Esophagus squamous epithelium (tissue), 5 donors: Measurements from ENCODE around the gene IL32. TPM values are rescaled to one million over a fixed set of nuclear protein-coding genes. Genes with fewer than 3 reads are reported as not detected.
"Not testable (repeated sequence)": the region's sequence is repeated elsewhere in the genome, so short reads cannot be mapped to it uniquely, and the experiment has no call there.

Experiments used
- DNase-seq: peaks from one replicate; lab custom pipeline; 2025; lab: John Stamatoyannopoulos, UW
- H3K27ac ChIP-seq, 4 donors: fragments of 200-600 bp; sonication (generic); one replicate each; pipeline ENCODE4 v1.5.1; 2016 to 2019; ENCODE audit warnings: mild to moderate bottlenecking in 1 of 4
- H3K27me3 ChIP-seq, 4 donors: fragments of 200-600 bp; sonication (generic); 1 replicate in 3 of 4; 2 replicates in 1 of 4; pipeline versions ENCODE4 v1.5.1 to v1.6.0; 2017 to 2021; ENCODE audit warnings: antibody characterized with exemption in 1 of 4
- H3K36me3 ChIP-seq, 3 donors: fragments of 200-600 bp; sonication (generic); one replicate each; pipeline ENCODE4 v1.5.1; 2016 to 2019
- H3K4me1 ChIP-seq, 3 donors: fragments of 200-600 bp; sonication (generic); one replicate each; pipeline ENCODE4 v1.5.1; 2017 to 2019
- H3K4me3 ChIP-seq, 4 donors: fragments of 200-600 bp; sonication (generic); 1 replicate in 3 of 4; 2 replicates in 1 of 4; pipeline ENCODE4 v1.5.1; 2016 to 2019; ENCODE audit warnings: mild to moderate bottlenecking in 2 of 4, moderate library complexity in 1 of 4
- H3K9me3 ChIP-seq, 3 donors: fragments of 200-600 bp; sonication (generic); one replicate each; pipeline ENCODE4 v1.5.1; 2016 to 2019
- POLR2A ChIP-seq, 4 donors: fragments of 450-650 bp; IDR thresholded peaks; one replicate each; pipeline ENCODE4 v1.6.1; 2017; ENCODE audit warnings: antibody characterized with exemption in 4 of 4, mild to moderate bottlenecking in 4 of 4, moderate library complexity in 3 of 4
- WGBS, 2 donors: methylation state at CpG; one replicate each; pipeline ENCODE4 v1.1.5; 2018; 5-methylcytosine and 5-hydroxymethylcytosine counted together
- intact Hi-C: fragments of 100-400 bp; cut with DNase I; formaldehyde crosslinking; loops from one replicate; pipeline ENCODE4 v1.15.0; 2022
- total RNA-seq, 4 donors: library from RNA; depleted of rRNA; stranded (reverse); fragments of >200 nt; gene quantifications; one replicate each; pipeline ENCODE4 v1.1.0, GENCODE V29; 2016
- TF ChIP-seq, protein P1 (sequence below), 6 experiments: fragments of 450-650 bp in 4 of 6; fragments of 200-600 bp in 2 of 6; sonication (generic) in 2 of 6; IDR thresholded peaks; one replicate each; pipeline ENCODE4 v1.5.1; 2016 to 2019; ENCODE audit warnings: antibody characterized with exemption in 6 of 6, mild to moderate bottlenecking in 4 of 6, moderate library complexity in 4 of 6
- donor health status: DM: yes; HTN: yes; CAD: no.

The IL32 gene
- total RNA-seq, 4 donors from 2014 or later = 4.6 to 31.7 (median 17.3) TPM

DNA sequence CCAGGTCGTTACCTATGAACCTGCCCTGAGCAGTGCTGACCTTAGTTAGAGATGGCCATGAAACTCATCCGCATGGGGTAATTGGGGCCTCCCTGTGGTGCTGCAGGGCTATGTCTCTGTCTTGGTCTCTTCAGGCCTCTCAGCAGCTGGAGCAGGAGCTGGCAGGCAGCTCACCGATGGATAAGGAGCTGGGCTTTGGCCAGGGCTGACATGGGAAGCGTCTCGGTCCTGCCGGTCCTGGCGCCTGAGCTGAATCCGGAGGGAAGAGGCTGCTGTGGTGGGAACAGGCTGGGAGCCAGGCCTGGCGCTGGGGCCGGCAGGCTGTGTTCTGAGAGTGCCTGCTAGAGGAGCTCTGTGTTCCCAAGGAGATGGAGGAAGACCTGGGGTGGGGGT, 10.1 kb downstream of the IL32 start:
- H3K9me3 ChIP-seq = no peaks in the 10 kb centered on the region
- 67% methylated on average over 1 to 2 of the region's 10 CpGs for WGBS, 2 donors
- intact Hi-C loops = no loop called here
- peaks cover 0 to 18% (median 0%) of the 10 kb centered on the region in 3 donors for H3K4me1 ChIP-seq
- peaks cover 0 to 12% (median 0%) of the 10 kb centered on the region in 4 donors for H3K27me3 ChIP-seq
- TF ChIP-seq, protein P1, sequence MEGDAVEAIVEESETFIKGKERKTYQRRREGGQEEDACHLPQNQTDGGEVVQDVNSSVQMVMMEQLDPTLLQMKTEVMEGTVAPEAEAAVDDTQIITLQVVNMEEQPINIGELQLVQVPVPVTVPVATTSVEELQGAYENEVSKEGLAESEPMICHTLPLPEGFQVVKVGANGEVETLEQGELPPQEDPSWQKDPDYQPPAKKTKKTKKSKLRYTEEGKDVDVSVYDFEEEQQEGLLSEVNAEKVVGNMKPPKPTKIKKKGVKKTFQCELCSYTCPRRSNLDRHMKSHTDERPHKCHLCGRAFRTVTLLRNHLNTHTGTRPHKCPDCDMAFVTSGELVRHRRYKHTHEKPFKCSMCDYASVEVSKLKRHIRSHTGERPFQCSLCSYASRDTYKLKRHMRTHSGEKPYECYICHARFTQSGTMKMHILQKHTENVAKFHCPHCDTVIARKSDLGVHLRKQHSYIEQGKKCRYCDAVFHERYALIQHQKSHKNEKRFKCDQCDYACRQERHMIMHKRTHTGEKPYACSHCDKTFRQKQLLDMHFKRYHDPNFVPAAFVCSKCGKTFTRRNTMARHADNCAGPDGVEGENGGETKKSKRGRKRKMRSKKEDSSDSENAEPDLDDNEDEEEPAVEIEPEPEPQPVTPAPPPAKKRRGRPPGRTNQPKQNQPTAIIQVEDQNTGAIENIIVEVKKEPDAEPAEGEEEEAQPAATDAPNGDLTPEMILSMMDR (IDR thresholded peaks at IDR 0.05) = no peak
- no peak for TF ChIP-seq POLR2A (IDR thresholded peaks at IDR 0.05)
- no peak overlapping the region for H3K4me3 ChIP-seq
- DNase-seq = no peak
- H3K36me3 ChIP-seq = no peaks in the 10 kb centered on the region
- peak overlapping the region; percentile 38 to 55 (median 47) for H3K27ac ChIP-seq

GRCh38 chr16:3075946-3076345, 10.5 kb downstream of the IL32 start:
- H3K9me3 ChIP-seq, H3K4me3 ChIP-seq, intact Hi-C loops, H3K36me3 ChIP-seq, DNase-seq: not testable (repeated sequence)
- Histone ChIP-seq H3K27me3 (peaks cover 0 to 17% (median 0%) of the 10 kb centered on the region in 4 donors), H3K4me1 (peaks cover 0 to 18% (median 0%) of the 10 kb centered on the region in 3 donors), H3K27ac (peak overlapping the region; percentile 38 to 69 (median 47))
- WGBS, 2 donors = 73 to 88% methylated on average over 6 of the region's 6 CpGs

GRCh38 chr16:3076577-3076976, 11.1 kb downstream of the IL32 start:
- H3K4me3 ChIP-seq = no peak overlapping the region
- peak overlapping the region in 3 of 4 donors; percentile 38 to 69 (median 54) for H3K27ac ChIP-seq
- no peak for TF ChIP-seq POLR2A (IDR thresholded peaks at IDR 0.05)
- TF ChIP-seq, protein P1 (IDR thresholded peaks at IDR 0.05) = no peak
- 90 to 100% methylated on average over 1 to 4 of the region's 6 CpGs for WGBS, 2 donors
- intact Hi-C loops = no loop called here
- DNase-seq = no peak
- peaks cover 0 to 20% (median 0%) of the 10 kb centered on the region in 4 donors for H3K27me3 ChIP-seq
- H3K36me3 ChIP-seq = no peaks in the 10 kb centered on the region
- peaks cover 0 to 15% (median 0%) of the 10 kb centered on the region in 3 donors for H3K4me1 ChIP-seq
- no peaks in the 10 kb centered on the region for H3K9me3 ChIP-seq

GRCh38 chr16:3080024-3080423, 14.6 kb downstream of the IL32 start:
- Histone ChIP-seq H3K4me3 (no peak overlapping the region), H3K27ac (no peak overlapping the region), H3K9me3 (no peaks in the 10 kb centered on the region), H3K36me3 (no peaks in the 10 kb centered on the region), H3K27me3 (peaks cover 0 to 15% (median 0%) of the 10 kb centered on the region in 4 donors), H3K4me1 (peaks cover 0 to 6% (median 0%) of the 10 kb centered on the region in 3 donors)
- no peak for DNase-seq
- 45 to 74% methylated on average over 14 to 17 of the region's 17 CpGs for WGBS, 2 donors
- intact Hi-C loops = no loop called here
- no peak for TF ChIP-seq POLR2A (IDR thresholded peaks at IDR 0.05)
- TF ChIP-seq, protein P1 (IDR thresholded peaks at IDR 0.05) = no peak

DNA sequence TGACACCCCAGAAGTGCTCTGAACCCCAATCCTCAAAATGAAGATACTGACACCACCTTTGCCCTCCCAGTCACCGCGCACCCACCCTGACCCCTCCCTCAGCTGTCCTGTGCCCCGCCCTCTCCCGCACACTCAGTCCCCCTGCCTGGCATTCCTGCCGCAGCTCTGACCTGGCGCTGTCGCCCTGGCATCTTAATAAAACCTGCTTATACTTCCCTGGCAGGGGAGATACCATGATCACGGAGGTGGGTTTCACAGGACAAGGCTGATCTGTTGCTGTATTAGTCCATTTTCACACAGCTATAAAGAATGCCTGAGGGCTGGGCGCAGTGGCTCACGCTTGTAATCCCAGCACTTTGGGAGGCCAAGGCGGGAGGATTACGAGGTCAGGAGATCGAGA, 16.5 kb downstream of the IL32 start:
- 84 to 89% methylated on average over 6 to 12 of the region's 13 CpGs for WGBS, 2 donors
- H3K4me3 ChIP-seq, intact Hi-C loops, H3K27ac ChIP-seq, DNase-seq, H3K4me1 ChIP-seq, H3K9me3 ChIP-seq, H3K36me3 ChIP-seq: not testable (repeated sequence)
- peaks cover 0 to 15% (median 0%) of the 10 kb centered on the region in 4 donors for H3K27me3 ChIP-seq

DNA sequence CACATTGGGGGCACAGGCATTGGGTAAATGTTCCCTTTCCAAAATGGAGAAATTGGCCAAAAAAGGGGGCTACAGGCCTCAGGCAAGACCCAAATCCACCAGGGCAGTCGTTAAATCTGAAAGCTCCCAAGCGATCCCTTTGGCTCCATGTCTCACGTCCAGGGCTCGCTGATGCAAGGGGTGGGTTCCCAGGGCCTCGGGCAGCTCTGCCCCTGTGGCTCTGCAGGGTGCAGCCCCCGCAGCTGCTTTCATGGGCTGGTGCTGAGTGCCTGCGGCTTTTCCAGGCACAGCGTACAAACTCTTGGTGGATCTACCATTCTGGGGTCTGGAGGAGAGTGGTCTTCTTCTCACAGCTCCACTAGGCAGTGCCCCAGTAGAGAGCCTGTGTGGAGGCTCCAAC, 18.0 kb downstream of the IL32 start:
- 89 to 95% methylated on average over 7 to 8 of the region's 8 CpGs for WGBS, 2 donors
- DNase-seq, intact Hi-C loops, H3K27ac ChIP-seq, H3K4me3 ChIP-seq, H3K9me3 ChIP-seq, H3K36me3 ChIP-seq: not testable (repeated sequence)
- Histone ChIP-seq H3K4me1 (peaks cover 0 to 23% (median 0%) of the 10 kb centered on the region in 3 donors), H3K27me3 (peaks cover 0 to 15% (median 0%) of the 10 kb centered on the region in 4 donors)

- intact Hi-C loops = no loop called here
- H3K27ac ChIP-seq = no peak overlapping the region
- TF ChIP-seq POLR2A (IDR thresholded peaks at IDR 0.05) = no peak
- TF ChIP-seq, protein P1 (IDR thresholded peaks at IDR 0.05) = no peak
- 82 to 88% methylated on average over 1 of the region's 1 CpG for WGBS, 2 donors
- H3K9me3 ChIP-seq = no peaks in the 10 kb centered on the region
- peaks cover 0 to 18% (median 0%) of the 10 kb centered on the region in 4 donors for H3K27me3 ChIP-seq
- no peak overlapping the region for H3K4me3 ChIP-seq
- H3K4me1 ChIP-seq = peaks cover 0 to 23% (median 0%) of the 10 kb centered on the region in 3 donors
- H3K36me3 ChIP-seq = no peaks in the 10 kb centered on the region
- no peak for DNase-seq
Measured at GRCh38 chr16:3084491-3084890, 19.1 kb downstream of the IL32 start.
